Progenitor cell of endocrine pancreas (in vitro differentiated cells): Measurements from ENCODE around the gene TMIE. TPM values are rescaled to one million over a fixed set of nuclear protein-coding genes. Genes with fewer than 3 reads are reported as not detected.

ENCODE experiments used
- DNase-seq: peaks from one replicate; pipeline ENCODE4 v3.0.0; 2021; ENCODE audit warnings: low spot score; ENCODE audit not compliant: unreplicated experiment
- H3K27ac Mint-ChIP-seq: 2 replicates; pipeline ENCODE4 v1.8.0; 2021; ENCODE audit warnings: mild to moderate bottlenecking, moderate library complexity, mixed read lengths
- H3K27me3 Mint-ChIP-seq: 2 replicates; pipeline ENCODE4 v1.8.0; 2021; ENCODE audit warnings: mixed read lengths
- H3K36me3 Mint-ChIP-seq: 2 replicates; pipeline ENCODE4 v1.8.0; 2022; ENCODE audit warnings: mixed read lengths; ENCODE audit not compliant: insufficient read depth
- H3K4me1 Mint-ChIP-seq: 2 replicates; pipeline ENCODE4 v1.8.0; 2021; ENCODE audit warnings: low read depth, mixed read lengths
- H3K4me3 Mint-ChIP-seq: 2 replicates; pipeline ENCODE4 v1.8.0; 2021; ENCODE audit warnings: low read depth, mild to moderate bottlenecking, moderate library complexity, mixed read lengths
- H3K9me3 Mint-ChIP-seq: 2 replicates; pipeline ENCODE4 v1.8.0; 2021; ENCODE audit warnings: low read depth, mixed read lengths
- CTCF ChIP-seq: fragments of 200-600 bp; sonication (generic); IDR thresholded peaks from one replicate; pipeline ENCODE4 v1.5.0; 2021; ENCODE audit warnings: antibody characterized with exemption, mild to moderate bottlenecking; ENCODE audit not compliant: unreplicated experiment
- total RNA-seq: library from RNA; stranded (reverse); gene quantifications from 2 replicates; pipeline ENCODE4 v1.2.1, GENCODE V29; 2021

The TMIE gene
- total RNA-seq, 1 donor from 2014 or later, result 0.50 TPM

- TF ChIP-seq CTCF, result no peak
- peaks cover 16% of the 10 kb centered on the region for H3K4me1 Mint-ChIP-seq
- peak overlapping the region; percentile 81 for H3K27ac Mint-ChIP-seq
- no peaks in the 10 kb centered on the region for H3K27me3 Mint-ChIP-seq
- H3K36me3 Mint-ChIP-seq, result peaks cover 4% of the 10 kb centered on the region
- H3K9me3 Mint-ChIP-seq, result peaks cover 14% of the 10 kb centered on the region
- no peak for DNase-seq
- H3K4me3 Mint-ChIP-seq, result no peak overlapping the region
These were observed 58.3 kb downstream of the TMIE start for GRCh38 chr3:46759239-46760167.

Other genes starting within 250 kb of the TMIE start
- gene LTF, start 236.5 kb upstream of the TMIE start, total RNA-seq, result 0.33 and 0.53 TPM in 2 replicates
- gene RTP3, start 203.4 kb upstream of the TMIE start, total RNA-seq, result not detected in 2 replicates
- gene LRRC2, start 135.1 kb upstream of the TMIE start, total RNA-seq, result not detected in 2 replicates
- gene FAM240A, start 88.9 kb upstream of the TMIE start, total RNA-seq, result not detected in 2 replicates
- 3.5 and 3.7 TPM in 2 replicates for gene ALS2CL, start 7.7 kb upstream of the TMIE start, total RNA-seq
- 1.9 TPM in 2 replicates for gene PRSS50, start 16.5 kb downstream of the TMIE start, total RNA-seq
- gene MYL3, start 162.1 kb downstream of the TMIE start, total RNA-seq, result 0.33 TPM in 1 of 2 replicates, not detected in the other
- 0.26 and 0.40 TPM in 2 replicates for gene PTH1R, start 176.3 kb downstream of the TMIE start, total RNA-seq